Gastrocnemius medialis (tissue), 4 donors: Measurements from ENCODE around the gene PTGDS. TPM values are rescaled to one million over a fixed set of nuclear protein-coding genes. Genes with fewer than 3 reads are reported as not detected.
A peak's percentile ranks its signal among the peaks of the same experiment; 100 is the strongest.

Source experiments
- ATAC-seq, 2 donors: fragments of 150-250 bp; one replicate each; pipeline ENCODE4 v1.9.1; 2016
- DNase-seq, 2 donors: peaks; one replicate each; pipeline ENCODE4 v3.0.0-alpha.2; 2019
- H3K27ac ChIP-seq, 4 donors: fragments of 200-600 bp; sonication (generic); 1 replicate in 1 of 4; 2 replicates in 3 of 4; pipeline ENCODE4 v1.5.1; 2016 to 2018; ENCODE audit warnings: mild to moderate bottlenecking in 2 of 4, moderate library complexity in 1 of 4
- H3K27me3 ChIP-seq, 3 donors: fragments of 200-600 bp; sonication (generic) in 2 of 3; 1 replicate in 1 of 3; 2 replicates in 2 of 3; pipeline versions ENCODE4 v1.5.1 to v1.6.0; 2016 to 2019; ENCODE audit warnings: mild to moderate bottlenecking in 1 of 3, moderate library complexity in 1 of 3
- H3K36me3 ChIP-seq, 2 donors: fragments of 200-600 bp; sonication (generic) in 1 of 2; one replicate each; pipeline ENCODE4 v1.5.1; 2017 to 2018
- H3K4me1 ChIP-seq, 2 donors: fragments of 200-600 bp; sonication (generic) in 1 of 2; one replicate each; pipeline ENCODE4 v1.5.1; 2016 to 2017; ENCODE audit warnings: mild to moderate bottlenecking in 2 of 2
- H3K4me3 ChIP-seq, 4 donors: fragments of 200-600 bp; sonication (generic) in 3 of 4; 1 replicate in 1 of 4; 2 replicates in 3 of 4; pipeline ENCODE4 v1.5.1; 2016 to 2019; ENCODE audit warnings: mild to moderate bottlenecking in 2 of 4
- H3K9me3 ChIP-seq, 3 donors: fragments of 200-600 bp; sonication (generic) in 2 of 3; 1 replicate in 1 of 3; 2 replicates in 2 of 3; pipeline ENCODE4 v1.5.1; 2016 to 2019
- CTCF ChIP-seq, 5 experiments: fragments of 450-650 bp in 3 of 5; fragments of 200-600 bp in 2 of 5; sonication (generic) in 2 of 5; IDR thresholded peaks in 4 of 5; conservative IDR thresholded peaks in 1 of 5; 1 replicate in 4 of 5; 2 replicates in 1 of 5; pipeline ENCODE4 v1.5.1; 2016 to 2019; ENCODE audit warnings: antibody characterized with exemption in 5 of 5, mild to moderate bottlenecking in 3 of 5, moderate library complexity in 3 of 5
- POLR2A ChIP-seq, 2 donors: fragments of 450-650 bp; IDR thresholded peaks; one replicate each; pipeline ENCODE4 v1.6.1; 2017; ENCODE audit warnings: antibody characterized with exemption in 2 of 2, mild to moderate bottlenecking in 2 of 2, moderate library complexity in 2 of 2
- in situ Hi-C, 4 donors: fragments of 200-750 bp; cut with MboI; loops; one replicate each; pipeline versions ENCODE4 v1.15.0 to v1.8.0; 2017; ENCODE audit warnings: low sequenced_read_pairs in 4 of 4
- intact Hi-C: fragments of 100-400 bp; cut with DNase I; formaldehyde crosslinking; loops from one replicate; pipeline ENCODE4 v1.15.1; 2023; ENCODE audit warnings: low total_unique reads
- total RNA-seq, 4 donors: library from RNA; depleted of rRNA; stranded (reverse); fragments of >200 nt; gene quantifications; one replicate each; pipeline versions ENCODE4 v1.1.0 to v1.2.3, GENCODE V29; 2016

The PTGDS gene
- total RNA-seq, 4 donors from 2014 or later, result 2.3 to 35.2 (median 27.0) TPM

- Histone ChIP-seq H3K36me3 (peaks cover 0 to 22% of the 10 kb centered on the region in 2 donors), H3K27ac (no peak overlapping the region), H3K4me1 (no peaks in the 10 kb centered on the region), H3K4me3 (no peak overlapping the region), H3K9me3 (no peaks in the 10 kb centered on the region), H3K27me3 (no peaks in the 10 kb centered on the region)
- intact Hi-C loops, result no loop called here
- DNase-seq, result no peak
- ATAC-seq, result no peak
- TF ChIP-seq POLR2A (IDR thresholded peaks at IDR 0.05), result no peak
- TF ChIP-seq CTCF (IDR thresholded peaks at IDR 0.05 in 4 of 5, conservative IDR thresholded peaks at IDR 0.05 in 1 of 5), result no peak
- in situ Hi-C loops, result no loop called here
These were observed 43.7 kb downstream of the PTGDS start for GRCh38 chr9:137020771-137021567.

GRCh38 chr9:137021568-137021978 lies 44.3 kb downstream of the PTGDS start:
- peaks cover 0 to 18% of the 10 kb centered on the region in 2 donors for H3K36me3 ChIP-seq
- no peak overlapping the region for H3K27ac ChIP-seq
- intact Hi-C loops, result no loop called here

GRCh38 chr9:137021979-137022661 lies 44.8 kb downstream of the PTGDS start:
- in situ Hi-C loops, result no loop called here
- no peak overlapping the region for H3K27ac ChIP-seq
- TF ChIP-seq CTCF (IDR thresholded peaks at IDR 0.05 in 4 of 5, conservative IDR thresholded peaks at IDR 0.05 in 1 of 5), result no peak
- no peak for TF ChIP-seq POLR2A (IDR thresholded peaks at IDR 0.05)
- intact Hi-C loops, result no loop called here
- DNase-seq (peak in 1 of 2 donors; percentile 39), ATAC-seq (peak in 1 of 2 donors; percentile 24)
- H3K27me3 ChIP-seq, result no peaks in the 10 kb centered on the region
- peaks cover 0 to 12% of the 10 kb centered on the region in 2 donors for H3K36me3 ChIP-seq
- no peak overlapping the region for H3K4me3 ChIP-seq
- H3K9me3 ChIP-seq, result no peaks in the 10 kb centered on the region
- peaks cover 6 to 8% of the 10 kb centered on the region in 2 donors for H3K4me1 ChIP-seq

More at GRCh38 chr9:137021568-137021978, 44.3 kb downstream of the PTGDS start:
- no peak for ATAC-seq
- in situ Hi-C loops, result no loop called here
- Histone ChIP-seq H3K4me1 (peaks cover under 1 to 3% of the 10 kb centered on the region in 2 donors), H3K9me3 (no peaks in the 10 kb centered on the region), H3K4me3 (no peak overlapping the region), H3K27me3 (no peaks in the 10 kb centered on the region)
- DNase-seq, result no peak
- TF ChIP-seq CTCF (IDR thresholded peaks at IDR 0.05 in 4 of 5, conservative IDR thresholded peaks at IDR 0.05 in 1 of 5) (no peak), POLR2A (IDR thresholded peaks at IDR 0.05) (no peak)

GRCh38 chr9:137022662-137023008 lies 45.3 kb downstream of the PTGDS start:
- no peak for TF ChIP-seq POLR2A (IDR thresholded peaks at IDR 0.05)
- no peak for TF ChIP-seq CTCF (IDR thresholded peaks at IDR 0.05 in 4 of 5, conservative IDR thresholded peaks at IDR 0.05 in 1 of 5)
- DNase-seq (no peak), ATAC-seq (no peak)
- Histone ChIP-seq H3K9me3 (no peaks in the 10 kb centered on the region), H3K36me3 (peaks cover 0 to 8% of the 10 kb centered on the region in 2 donors), H3K27ac (no peak overlapping the region), H3K4me1 (peaks cover 10 to 13% of the 10 kb centered on the region in 2 donors), H3K27me3 (no peaks in the 10 kb centered on the region), H3K4me3 (no peak overlapping the region)
- in situ Hi-C loops (no loop called here), intact Hi-C loops (no loop called here)
